Pericardium fibroblast (primary cell): Measurements from ENCODE around the gene PIK3IP1. TPM values are rescaled to one million over a fixed set of nuclear protein-coding genes. Genes with fewer than 3 reads are reported as not detected.

Experiments
- total RNA-seq: library from RNA; depleted of rRNA; stranded (reverse); fragments of >200 nt; gene quantifications from 2 replicates; pipeline ENCODE4 v1.2.3, GENCODE V29; 2015

The PIK3IP1 gene, protein sequence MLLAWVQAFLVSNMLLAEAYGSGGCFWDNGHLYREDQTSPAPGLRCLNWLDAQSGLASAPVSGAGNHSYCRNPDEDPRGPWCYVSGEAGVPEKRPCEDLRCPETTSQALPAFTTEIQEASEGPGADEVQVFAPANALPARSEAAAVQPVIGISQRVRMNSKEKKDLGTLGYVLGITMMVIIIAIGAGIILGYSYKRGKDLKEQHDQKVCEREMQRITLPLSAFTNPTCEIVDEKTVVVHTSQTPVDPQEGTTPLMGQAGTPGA
- total RNA-seq: 16.9 and 17.3 TPM in 2 replicates

DNA sequence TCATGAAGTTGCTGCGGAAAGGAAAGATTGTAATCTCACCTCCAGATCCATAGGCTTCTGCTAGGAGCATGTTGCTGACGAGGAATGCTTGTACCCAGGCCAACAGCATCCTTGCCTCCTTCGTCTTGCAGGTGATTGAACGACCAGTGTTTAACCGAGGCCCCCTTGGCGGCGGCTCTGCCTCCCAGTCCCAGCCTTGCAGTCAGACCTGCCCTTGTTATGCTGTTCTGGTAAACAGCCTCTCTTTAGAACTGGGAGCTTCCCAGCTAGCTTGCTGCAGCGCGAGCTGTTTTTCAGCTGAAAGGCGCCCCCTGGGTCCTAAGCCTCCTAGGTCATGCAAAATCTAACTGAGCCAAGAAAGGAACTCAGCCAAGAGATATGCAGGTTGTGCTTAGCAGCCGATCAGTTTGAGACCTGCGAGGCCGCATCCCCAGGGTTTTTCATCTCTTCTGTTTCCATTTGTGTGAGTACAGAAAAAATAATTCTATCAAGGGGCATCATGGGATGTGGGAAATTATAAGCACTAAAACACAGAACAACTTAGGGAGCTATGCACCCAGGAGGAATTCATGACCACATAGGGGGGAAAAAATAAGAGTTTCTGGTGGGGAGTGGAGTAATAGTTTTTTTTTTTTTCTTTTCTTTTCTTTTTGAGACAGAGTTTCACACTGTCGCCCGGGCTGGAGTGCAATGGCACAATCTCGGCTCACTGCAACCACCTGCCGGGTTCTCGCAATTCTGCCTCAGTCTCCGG is at the start of gene PIK3IP1:
PIK3IP1 (minus strand) TSS at position 253 of the 754 bp plus-strand sequence; CDS start at position 109, 144 bp downstream.

Other genes with a start within 250 kb of the PIK3IP1 start
- 20.0 and 44.6 TPM in 2 replicates for gene SMTN, start 211.2 kb downstream of the PIK3IP1 start, total RNA-seq
- gene SELENOM, start 184.9 kb downstream of the PIK3IP1 start, total RNA-seq: 226 and 303 TPM in 2 replicates
- 0.12 and 0.17 TPM in 2 replicates for gene INPP5J, start 169.5 kb downstream of the PIK3IP1 start, total RNA-seq
- 0.09 TPM in 1 of 2 replicates, not detected in the other for gene PLA2G3, start 152.0 kb downstream of the PIK3IP1 start, total RNA-seq
- 24.3 and 25.7 TPM in 2 replicates for gene RNF185, start 132.3 kb downstream of the PIK3IP1 start, total RNA-seq
- gene LIMK2, start 80.2 kb downstream of the PIK3IP1 start, total RNA-seq: 10.0 and 11.6 TPM in 2 replicates
- gene PATZ1, start 53.9 kb upstream of the PIK3IP1 start, total RNA-seq: 14.4 and 17.3 TPM in 2 replicates
- gene DRG1, start 107.1 kb upstream of the PIK3IP1 start, total RNA-seq: 56.2 and 67.3 TPM in 2 replicates
- gene EIF4ENIF1, start 197.4 kb upstream of the PIK3IP1 start, total RNA-seq: 7.9 and 15.9 TPM in 2 replicates
- 5.3 and 8.6 TPM in 2 replicates for gene SFI1, start 204.0 kb upstream of the PIK3IP1 start, total RNA-seq